NCI-H2227 (cell line): Measurements from ENCODE around the gene ENAM.
"Not testable (repeated sequence)": the region's sequence is repeated elsewhere in the genome, so short reads cannot be mapped to it uniquely, and the experiment has no call there.

Experiments used
- DNase-seq: peaks from one replicate; lab custom pipeline; 2025; ENCODE audit not compliant: unreplicated experiment; lab: John Stamatoyannopoulos, UW

The ENAM gene

GRCh38 chr4:70624226-70624793 is 4.2 kb upstream of the ENAM start:
- no peak for DNase-seq

- DNase-seq, result no peak
Measured at GRCh38 chr4:70627620-70628019, 924 bp upstream of the ENAM start.

- no peak for DNase-seq
Measured at GRCh38 chr4:70629469-70630090, 1.0 kb downstream of the ENAM start.

- no peak for DNase-seq
Measured at GRCh38 chr4:70630162-70630561, 1.6 kb downstream of the ENAM start.

- DNase-seq, result no peak
Measured at GRCh38 chr4:70632028-70632427, 3.5 kb downstream of the ENAM start.

- no peak for DNase-seq
Measured at GRCh38 chr4:70634482-70634881, 5.9 kb downstream of the ENAM start.

GRCh38 chr4:70637239-70637913 is 8.8 kb downstream of the ENAM start:
- DNase-seq, result no peak

- DNase-seq, result no peak
Measured at GRCh38 chr4:70640192-70640591, 11.6 kb downstream of the ENAM start.

GRCh38 chr4:70650741-70651140 is 22.2 kb downstream of the ENAM start:
- DNase-seq, result not testable (repeated sequence)

GRCh38 chr4:70651864-70652506 is 23.4 kb downstream of the ENAM start:
- DNase-seq, result peak; percentile 16

- DNase-seq, result no peak
Measured at GRCh38 chr4:70654605-70655011, 26.1 kb downstream of the ENAM start.

GRCh38 chr4:70657326-70657725 is 28.8 kb downstream of the ENAM start:
- no peak for DNase-seq

GRCh38 chr4:70658418-70658817 is 29.9 kb downstream of the ENAM start:
- DNase-seq, result no peak

- DNase-seq, result no peak
Measured at GRCh38 chr4:70660106-70660505, 31.6 kb downstream of the ENAM start.

- not testable (repeated sequence) for DNase-seq
Measured at GRCh38 chr4:70661309-70661922, 32.9 kb downstream of the ENAM start.

GRCh38 chr4:70666369-70666768 is 37.8 kb downstream of the ENAM start, which contains the start of gene JCHAIN:
Gene JCHAIN, minus strand, starts transcription at chr4:70666508. Its CDS starts 18 bp downstream, at chr4:70666490.
- DNase-seq, result no peak

- no peak for DNase-seq
Measured at GRCh38 chr4:70667740-70668535, 39.4 kb downstream of the ENAM start.

- no peak for DNase-seq
Measured at GRCh38 chr4:70670332-70671014, 41.9 kb downstream of the ENAM start.

GRCh38 chr4:70671091-70671490 is 42.5 kb downstream of the ENAM start:
- DNase-seq, result no peak

GRCh38 chr4:70674191-70674590 is 45.6 kb downstream of the ENAM start:
- no peak for DNase-seq
